NCI-H1436 (cell line): ENCODE measurements around the gene SH3GL1.
A peak's percentile ranks its signal among the peaks of the same experiment; 100 is the strongest.

Experiments used
- DNase-seq: peaks from one replicate; lab custom pipeline; 2025; lab: John Stamatoyannopoulos, UW

SH3GL1 gene

GRCh38 chr19:4400135-4400936 is at the start of gene SH3GL1:
Gene SH3GL1, minus strand, starts transcription at chr19:4400547. Its CDS starts 179 bp downstream, at chr19:4400368.
- DNase-seq = peak; percentile 91

GRCh38 chr19:4449639-4450028 is 49.3 kb upstream of the SH3GL1 start:
- DNase-seq = no peak

GRCh38 chr19:4449022-4449638 is 48.8 kb upstream of the SH3GL1 start:
- no peak for DNase-seq

GRCh38 chr19:4448147-4448985 is 48.0 kb upstream of the SH3GL1 start:
- DNase-seq = no peak

- DNase-seq = no peak
These were observed 47.2 kb upstream of the SH3GL1 start for GRCh38 chr19:4447327-4448146.

- DNase-seq = no peak
These were observed 46.4 kb upstream of the SH3GL1 start for GRCh38 chr19:4446704-4447200.

- DNase-seq = no peak
These were observed 45.8 kb upstream of the SH3GL1 start for GRCh38 chr19:4445963-4446703.

- DNase-seq = no peak
These were observed 44.7 kb upstream of the SH3GL1 start for GRCh38 chr19:4444765-4445741.

GRCh38 chr19:4443966-4444764 is 43.8 kb upstream of the SH3GL1 start:
- no peak for DNase-seq

GRCh38 chr19:4443188-4443587 is 42.8 kb upstream of the SH3GL1 start:
- DNase-seq = no peak

GRCh38 chr19:4442819-4443146 is 42.4 kb upstream of the SH3GL1 start:
- no peak for DNase-seq

GRCh38 chr19:4441994-4442818 is 41.9 kb upstream of the SH3GL1 start:
- no peak for DNase-seq

- no peak for DNase-seq
These were observed 38.9 kb upstream of the SH3GL1 start for GRCh38 chr19:4439243-4439642.

GRCh38 chr19:4437103-4437502 is 36.8 kb upstream of the SH3GL1 start:
- DNase-seq = no peak

GRCh38 chr19:4436231-4436630 is 35.9 kb upstream of the SH3GL1 start:
- no peak for DNase-seq

- no peak for DNase-seq
These were observed 34.0 kb upstream of the SH3GL1 start for GRCh38 chr19:4434391-4434790.

- no peak for DNase-seq
These were observed 32.7 kb upstream of the SH3GL1 start for GRCh38 chr19:4432918-4433506.
